ENCODE measurements around the gene BLACAT1.

- TF ChIP-seq REST (IDR thresholded peaks at IDR 0.05; ENCODE audit: borderline replicate concordance): no peak
- no peak for TF ChIP-seq CTCF (IDR thresholded peaks at IDR 0.05; ENCODE audit: poor library complexity, severe bottlenecking)
- TF ChIP-seq POLR2AphosphoS5 (IDR thresholded peaks at IDR 0.05): no peak
- TF ChIP-seq EZH2 (IDR thresholded peaks at IDR 0.05; ENCODE audit: borderline replicate concordance, insufficient read depth, low read length, poor library complexity, severe bottlenecking): no peak
- no peak for TF ChIP-seq MXI1 (conservative IDR thresholded peaks at IDR 0.05; ENCODE audit: poor library complexity, severe bottlenecking)
- TF ChIP-seq EP300 (conservative IDR thresholded peaks at IDR 0.05; ENCODE audit: poor library complexity, severe bottlenecking): no peak
- TF ChIP-seq RAD21 (conservative IDR thresholded peaks at IDR 0.05): no peak
- TF ChIP-seq TAF1 (IDR thresholded peaks at IDR 0.05; ENCODE audit: low read depth): no peak
- TF ChIP-seq SMC3 (conservative IDR thresholded peaks at IDR 0.05; ENCODE audit: poor library complexity): no peak
Measured at GRCh38 chr1:205458777-205459566, 3.1 kb upstream of the BLACAT1 start.
